Astrocyte (in vitro differentiated cells and primary cell): ENCODE measurements around the gene MAPKBP1. TPM values are rescaled to one million over a fixed set of nuclear protein-coding genes. Genes with fewer than 3 reads are reported as not detected.
A peak's percentile ranks its signal among the peaks of the same experiment; 100 is the strongest.

ENCODE experiments used
- DNase-seq: peaks from one replicate; pipeline ENCODE4 v3.0.0-alpha.2; 2010; ENCODE audit warnings: low read depth
- FAIRE-seq: peaks from 2 replicates; lab custom pipeline; 2011; peaks lifted over from hg19 to GRCh38; lab: Jason Lieb, UNC
- H2AFZ ChIP-seq: 2 replicates; pipeline ENCODE4 v1.6.0; 2012; ENCODE audit warnings: low read depth, low read length, inconsistent platforms
- H3K27ac ChIP-seq: 2 replicates; pipeline ENCODE4 v1.5.1; 2011; ENCODE audit warnings: low read depth, low read length, inconsistent platforms
- H3K27me3 ChIP-seq: 2 replicates; pipeline ENCODE4 v1.6.0; 2011; ENCODE audit warnings: low read length, inconsistent platforms; ENCODE audit not compliant: insufficient read depth
- H3K36me3 ChIP-seq: 2 replicates; pipeline ENCODE4 v1.5.1; 2011; ENCODE audit warnings: low read length, inconsistent platforms; ENCODE audit not compliant: insufficient read depth
- H3K4me1 ChIP-seq: 2 replicates; pipeline ENCODE4 v1.5.1; 2011; ENCODE audit warnings: low read length, inconsistent platforms; ENCODE audit not compliant: insufficient read depth
- H3K4me2 ChIP-seq: 2 replicates; pipeline ENCODE4 v1.6.0; 2012; ENCODE audit warnings: low read length, inconsistent platforms
- H3K4me3 ChIP-seq: 2 replicates; pipeline ENCODE4 v1.5.1; 2011; ENCODE audit warnings: low read depth, mild to moderate bottlenecking, low read length, inconsistent platforms; ENCODE audit not compliant: insufficient read depth
- H3K79me2 ChIP-seq: 2 replicates; pipeline ENCODE4 v1.6.0; 2012; ENCODE audit warnings: mild to moderate bottlenecking, low read length, inconsistent platforms; ENCODE audit not compliant: insufficient read depth
- H3K9ac ChIP-seq: 2 replicates; pipeline ENCODE4 v1.6.0; 2012; ENCODE audit warnings: mild to moderate bottlenecking, low read length, inconsistent platforms
- H3K9me3 ChIP-seq: 2 replicates; pipeline ENCODE4 v1.5.1; 2012; ENCODE audit warnings: low read depth, mild to moderate bottlenecking, low read length, inconsistent platforms; ENCODE audit not compliant: insufficient read depth
- H4K20me1 ChIP-seq: 2 replicates; pipeline ENCODE4 v1.6.0; 2012; ENCODE audit warnings: low read length, inconsistent platforms; ENCODE audit not compliant: insufficient read depth
- H3K27ac Mint-ChIP-seq: one replicate; pipeline ENCODE4 v1.8.0; 2021; ENCODE audit warnings: mild to moderate bottlenecking, mixed read lengths; ENCODE audit not compliant: unreplicated experiment
- H3K27me3 Mint-ChIP-seq: one replicate; pipeline ENCODE4 v1.8.0; 2021; ENCODE audit warnings: low read depth, mixed read lengths; ENCODE audit not compliant: unreplicated experiment
- H3K36me3 Mint-ChIP-seq: one replicate; pipeline ENCODE4 v1.8.0; 2021; ENCODE audit warnings: low read depth, mixed read lengths; ENCODE audit not compliant: unreplicated experiment
- H3K4me1 Mint-ChIP-seq: one replicate; pipeline ENCODE4 v1.8.0; 2021; ENCODE audit warnings: low read depth, mixed read lengths; ENCODE audit not compliant: unreplicated experiment
- H3K4me3 Mint-ChIP-seq: one replicate; pipeline ENCODE4 v1.8.0; 2021; ENCODE audit warnings: mild to moderate bottlenecking, moderate library complexity, mixed read lengths; ENCODE audit not compliant: unreplicated experiment
- H3K9me3 Mint-ChIP-seq: one replicate; pipeline ENCODE4 v1.8.0; 2021; ENCODE audit warnings: mild to moderate bottlenecking, mixed read lengths; ENCODE audit not compliant: unreplicated experiment
- CTCF ChIP-seq: IDR thresholded peaks from 2 replicates; pipeline ENCODE4 v1.5.1; 2011; ENCODE audit warnings: low read depth, mild to moderate bottlenecking, inconsistent platforms, low read length, moderate library complexity; ENCODE audit not compliant: insufficient read depth
- EZH2 ChIP-seq: IDR thresholded peaks from 2 replicates; pipeline ENCODE4 v1.6.1; 2012; ENCODE audit warnings: mild to moderate bottlenecking, low read length, inconsistent platforms; ENCODE audit not compliant: insufficient read depth
- total RNA-seq: library from RNA; stranded (reverse); gene quantifications from 2 replicates; pipeline ENCODE4 v1.2.1, GENCODE V29; 2021

Gene MAPKBP1
- total RNA-seq, 1 donor from 2014 or later: 30.8 TPM

GRCh38 chr15:41847206-41847605, 72.9 kb downstream of the MAPKBP1 start:
- no peak for FAIRE-seq
- no peak for DNase-seq
- Histone ChIP-seq H3K4me2 (no peak overlapping the region), H3K27me3 (no peaks in the 10 kb centered on the region), H4K20me1 (no peaks in the 10 kb centered on the region), H3K9me3 (no peaks in the 10 kb centered on the region), H2AFZ (no peak overlapping the region), H3K9ac (no peak overlapping the region), H3K27ac (no peak overlapping the region), H3K4me3 (no peak overlapping the region), H3K4me1 (no peaks in the 10 kb centered on the region), H3K79me2 (no peaks in the 10 kb centered on the region), H3K36me3 (peaks cover 3% of the 10 kb centered on the region)
- H3K27ac Mint-ChIP-seq: no peak overlapping the region
- TF ChIP-seq EZH2 (no peak), CTCF (no peak)
- H3K36me3 Mint-ChIP-seq: peaks cover 18% of the 10 kb centered on the region
- H3K9me3 Mint-ChIP-seq: no peaks in the 10 kb centered on the region
- peaks cover 4% of the 10 kb centered on the region for H3K27me3 Mint-ChIP-seq
- peaks cover 5% of the 10 kb centered on the region for H3K4me1 Mint-ChIP-seq
- no peak overlapping the region for H3K4me3 Mint-ChIP-seq

- TF ChIP-seq CTCF (no peak), EZH2 (no peak)
- Mint-ChIP-seq H3K27ac (no peak overlapping the region), H3K9me3 (no peaks in the 10 kb centered on the region), H3K4me1 (peaks cover 5% of the 10 kb centered on the region), H3K36me3 (peaks cover 16% of the 10 kb centered on the region), H3K27me3 (peaks cover 4% of the 10 kb centered on the region), H3K4me3 (no peak overlapping the region)
- no peaks in the 10 kb centered on the region for H4K20me1 ChIP-seq
- FAIRE-seq (no peak), DNase-seq (no peak)
- no peak overlapping the region for H3K9ac ChIP-seq
- H3K9me3 ChIP-seq: no peaks in the 10 kb centered on the region
- H3K27me3 ChIP-seq: no peaks in the 10 kb centered on the region
- H3K4me2 ChIP-seq: no peak overlapping the region
- H3K4me1 ChIP-seq: no peaks in the 10 kb centered on the region
- no peaks in the 10 kb centered on the region for H3K79me2 ChIP-seq
- H3K4me3 ChIP-seq: no peak overlapping the region
- H3K36me3 ChIP-seq: peaks cover 3% of the 10 kb centered on the region
- no peak overlapping the region for H3K27ac ChIP-seq
- no peak overlapping the region for H2AFZ ChIP-seq
Measured at GRCh38 chr15:41847981-41848380, 73.7 kb downstream of the MAPKBP1 start.

- Histone ChIP-seq H3K4me1 (no peaks in the 10 kb centered on the region), H3K4me2 (no peak overlapping the region), H4K20me1 (no peaks in the 10 kb centered on the region), H3K9ac (no peak overlapping the region), H3K36me3 (peaks cover 3% of the 10 kb centered on the region), H3K9me3 (no peaks in the 10 kb centered on the region), H3K27me3 (no peaks in the 10 kb centered on the region), H3K27ac (no peak overlapping the region), H3K4me3 (no peak overlapping the region), H3K79me2 (no peaks in the 10 kb centered on the region), H2AFZ (no peak overlapping the region)
- Mint-ChIP-seq H3K36me3 (peaks cover 16% of the 10 kb centered on the region), H3K9me3 (no peaks in the 10 kb centered on the region), H3K27ac (no peak overlapping the region), H3K4me1 (peaks cover 5% of the 10 kb centered on the region), H3K27me3 (peaks cover 4% of the 10 kb centered on the region), H3K4me3 (peak overlapping the region; percentile 14)
- no peak for DNase-seq
- TF ChIP-seq EZH2 (no peak), CTCF (no peak)
- FAIRE-seq: no peak
Measured at GRCh38 chr15:41848631-41849030, 74.3 kb downstream of the MAPKBP1 start.
